HepG2 (cell line): ENCODE measurements around the gene MGST2. TPM values are rescaled to one million over a fixed set of nuclear protein-coding genes. Genes with fewer than 3 reads are reported as not detected.

Experiments used
- ATAC-seq: fragments of 200-7000 bp; cut with Tn5 transposase; 3 replicates; pipeline ENCODE4 v1.9.1; 2020; ENCODE audit warnings: mild to moderate bottlenecking, moderate library complexity
- BruUV-seq: library from RNA; stranded (reverse); fragments of 400-500 nt; replicated peaks from 2 replicates; lab custom pipeline; 2021; lab: Mats Ljungman, UMichigan
- CTCF ChIA-PET: fragments of 300-600 bp; formaldehyde crosslinking; extraction: SDS; loops from one replicate; lab custom pipeline; 2021; ENCODE audit warnings: low total read pairs, inconsistent platforms, low intra/inter-chr PET ratio; lab: Yijun Ruan, JAX
- POLR2A ChIA-PET: fragments of 350-600 bp; sonication (Branson Sonifier 250); formaldehyde crosslinking; loops from one replicate; lab custom pipeline; 2020; ENCODE audit warnings: antibody characterized with exemption, inconsistent platforms; lab: Yijun Ruan, JAX
- DNase-seq: peaks from one replicate; pipeline ENCODE4 v3.0.0-alpha.2; 2015; ENCODE audit warnings: low spot score
- FAIRE-seq: peaks from 3 replicates; lab custom pipeline; 2011; peaks lifted over from hg19 to GRCh38; lab: Jason Lieb, UNC
- H2AFZ ChIP-seq: one replicate; pipeline ENCODE4 v1.6.1; 2011; ENCODE audit warnings: low read length, inconsistent platforms
- H3K27ac ChIP-seq: fragments of 300-600 bp; 3 replicates; pipeline ENCODE4 v1.8.0; 2011; ENCODE audit warnings: mixed run types, mild to moderate bottlenecking, mixed read lengths, low read length, inconsistent platforms; ENCODE audit not compliant: insufficient read depth; ENCODE audit errors: extremely low read length
- H3K27me3 ChIP-seq, 2 experiments: fragments of 200-600 bp in 1 of 2; 2 replicates in 1 of 2; 3 replicates in 1 of 2; pipeline versions ENCODE4 v1.6.0 to v1.8.0; 2011; ENCODE audit warnings: low read length in 2 of 2, mild to moderate bottlenecking in 2 of 2, moderate library complexity in 2 of 2, inconsistent platforms in 1 of 2; ENCODE audit not compliant: insufficient read depth in 2 of 2, control insufficient read depth in 1 of 2
- H3K36me3 ChIP-seq, 2 experiments: fragments of 200-600 bp in 1 of 2; replicated peaks in 1 of 2; 2 replicates in 1 of 2; 3 replicates in 1 of 2; pipeline versions ENCODE4 v1.5.1 to v1.8.0; 2011; ENCODE audit warnings: low read length in 2 of 2, inconsistent platforms in 1 of 2; ENCODE audit not compliant: insufficient read depth in 2 of 2, control insufficient read depth in 1 of 2
- H3K4me1 ChIP-seq: 2 replicates; pipeline ENCODE4 v1.5.1; 2012; ENCODE audit warnings: low read length, inconsistent platforms; ENCODE audit not compliant: insufficient read depth
- H3K4me2 ChIP-seq: 2 replicates; pipeline ENCODE4 v1.6.0; 2011; ENCODE audit warnings: low read depth, low read length, inconsistent platforms
- H3K4me3 ChIP-seq, 3 experiments: fragments of 200-600 bp in 1 of 3; sonication (generic), shearing (Covaris generic) in 1 of 3; replicated peaks in 1 of 3; 2 replicates each; pipeline ENCODE4 v1.5.1; 2011 to 2016; ENCODE audit warnings: low read length in 3 of 3, inconsistent platforms in 2 of 3, low read depth in 2 of 3, mild to moderate bottlenecking in 2 of 3, control low read depth in 1 of 3, mixed read lengths in 1 of 3; ENCODE audit not compliant: insufficient read depth in 1 of 3
- H3K79me2 ChIP-seq: one replicate; pipeline ENCODE4 v1.6.1; 2011; ENCODE audit warnings: low read length, inconsistent platforms; ENCODE audit not compliant: insufficient read depth
- H3K9ac ChIP-seq: 2 replicates; pipeline ENCODE4 v1.6.0; 2011; ENCODE audit warnings: mild to moderate bottlenecking, low read depth, low read length, inconsistent platforms; ENCODE audit not compliant: insufficient read depth
- H3K9me3 ChIP-seq: 2 replicates; pipeline ENCODE4 v1.5.1; 2012; ENCODE audit warnings: mild to moderate bottlenecking, low read length
- H4K20me1 ChIP-seq: 2 replicates; pipeline ENCODE4 v1.6.0; 2011; ENCODE audit warnings: inconsistent platforms, mild to moderate bottlenecking, low read length, moderate library complexity; ENCODE audit not compliant: insufficient read depth
- CREBL2 ChIP-seq: sonication (generic); formaldehyde crosslinking; IDR thresholded peaks from 2 replicates; pipeline ENCODE4 v1.8.1; 2023; ENCODE audit warnings: missing genetic modification reagents, mild to moderate bottlenecking, borderline replicate concordance
- E2F5 ChIP-seq: sonication (generic); formaldehyde crosslinking; conservative IDR thresholded peaks from 2 replicates; pipeline ENCODE4 v1.4.0; 2020; ENCODE audit warnings: missing genetic modification reagents
- ESRRA ChIP-seq: sonication (generic); formaldehyde crosslinking; IDR thresholded peaks from 2 replicates; pipeline ENCODE4 v1.5.1; 2020; ENCODE audit warnings: mild to moderate bottlenecking, low read depth, missing genetic modification reagents
- GMEB1 ChIP-seq: sonication (generic); formaldehyde crosslinking; IDR thresholded peaks from 2 replicates; pipeline ENCODE4 v1.5.1; 2020; ENCODE audit warnings: missing genetic modification reagents, mild to moderate bottlenecking, borderline replicate concordance
- HES4 ChIP-seq: sonication (generic); formaldehyde crosslinking; IDR thresholded peaks from 2 replicates; pipeline ENCODE4 v1.9.0; 2021; ENCODE audit warnings: mild to moderate bottlenecking, missing genetic modification reagents, borderline replicate concordance
- NFIB ChIP-seq: sonication (generic); formaldehyde crosslinking; IDR thresholded peaks from 2 replicates; pipeline ENCODE4 v1.9.0; 2021; ENCODE audit warnings: missing genetic modification reagents, mild to moderate bottlenecking, borderline replicate concordance
- PITX1 ChIP-seq: sonication (generic); formaldehyde crosslinking; IDR thresholded peaks from 2 replicates; pipeline ENCODE4 v1.5.1; 2020; ENCODE audit warnings: mild to moderate bottlenecking, missing genetic modification reagents
- ZMAT5 ChIP-seq: sonication (generic); formaldehyde crosslinking; IDR thresholded peaks from 2 replicates; pipeline ENCODE4 v1.5.0; 2020; ENCODE audit warnings: mild to moderate bottlenecking, low read depth, missing genetic modification reagents, borderline replicate concordance
- WGBS: methylation state at CpG from one replicate; pipeline ENCODE4 v1.1.6; 2017; ENCODE audit warnings: low lambda C conversion rate; 5-methylcytosine and 5-hydroxymethylcytosine counted together
- in situ Hi-C: cut with HindIII; loops from 2 replicates; pipeline ENCODE4 v1.10.0; 2017; ENCODE audit warnings: low pct_unique_long_range_greater_than_20kb; ENCODE audit not compliant: extremely low pct_ligation_motif_present
- intact Hi-C: fragments of 100-400 bp; cut with micrococcal nuclease; formaldehyde crosslinking; loops from one replicate; pipeline ENCODE4 v1.10.0; 2022; ENCODE audit not compliant: unreplicated experiment
- polyA plus RNA-seq, 8 experiments: library from polyadenylated mRNA; depleted of rRNA in 3 of 8; stranded (reverse) in 7 of 8; unstranded in 1 of 8; fragments of >200 nt; fragmentation: Illumina TruSeq in 4 of 8; extraction: Trizol in 4 of 8; gene quantifications; 2 replicates each; pipeline versions ENCODE4 v1.2.1 to v1.2.3, GENCODE V29; 2011 to 2016; ENCODE audit warnings: low read depth in 4 of 8, missing spikeins in 1 of 8, mixed read lengths in 1 of 8; ENCODE audit not compliant: insufficient read depth in 1 of 8
- total RNA-seq, 5 experiments: library from RNA; depleted of rRNA; stranded (reverse); fragments of >200 nt; fragmentation: Illumina TruSeq; extraction: Trizol; gene quantifications; 2 replicates each; pipeline ENCODE4 v1.2.3, GENCODE V29; 2016; ENCODE audit warnings: low read depth in 1 of 5

Gene MGST2
- total and polyA plus RNA-seq, 2 of the 13 experiments (the other 11 are each of a cell fraction or from before 2014, with no cell fraction given): 205 to 416 TPM

- POLR2A ChIA-PET: no interaction called here
- CTCF ChIA-PET: no interaction called here
- peaks cover 21% of the 10 kb centered on the region for H3K4me1 ChIP-seq
- no peaks in the 10 kb centered on the region for H4K20me1 ChIP-seq
- H3K27ac ChIP-seq: no peak overlapping the region
- TF ChIP-seq CREBL2 (CRISPR knock-in tag): no peak
- TF ChIP-seq HES4 (CRISPR knock-in tag): no peak
- no peak for TF ChIP-seq NFIB (CRISPR knock-in tag)
- TF ChIP-seq GMEB1 (CRISPR knock-in tag): no peak
- no peak for TF ChIP-seq E2F5 (CRISPR knock-in tag)
- TF ChIP-seq ZMAT5 (CRISPR knock-in tag): no peak
- TF ChIP-seq PITX1 (CRISPR knock-in tag): no peak
- no peak for TF ChIP-seq ESRRA (CRISPR knock-in tag)
- H3K4me2 ChIP-seq: no peak overlapping the region
- H3K79me2 ChIP-seq: no peaks in the 10 kb centered on the region
- no TSS peak for BruUV-seq
- H3K9me3 ChIP-seq: no peaks in the 10 kb centered on the region
- FAIRE-seq (no peak), DNase-seq (no peak), ATAC-seq (no peak)
- peaks cover 0 to 6% of the 10 kb centered on the region in 2 experiments; a peak in 2 of 5 replicates for H3K27me3 ChIP-seq
- in situ Hi-C loops: no loop called here
- no peak overlapping the region for H3K4me3 ChIP-seq
- H2AFZ ChIP-seq: no peak overlapping the region
- H3K9ac ChIP-seq: no peak overlapping the region
- 38% methylated on average over 2 of the region's 3 CpGs for WGBS
- intact Hi-C loops: no loop called here
- no peaks in the 10 kb centered on the region for H3K36me3 ChIP-seq
Measured at GRCh38 chr4:139625093-139625455, 40.5 kb upstream of the MGST2 start.
